Tibial artery (tissue), 4 donors: Measurements from ENCODE around the gene EHD4.

ENCODE experiments used
- DNase-seq, 2 donors: peaks; one replicate each; pipeline ENCODE4 v3.0.0-alpha.2; 2019
- H3K27ac ChIP-seq, 2 donors: fragments of 200-600 bp; sonication (generic) in 1 of 2; 1 replicate in 1 of 2; 2 replicates in 1 of 2; pipeline ENCODE4 v1.5.1; 2018 to 2019; ENCODE audit warnings: mild to moderate bottlenecking in 1 of 2
- H3K27me3 ChIP-seq, 2 donors: fragments of 200-600 bp; sonication (generic) in 1 of 2; one replicate each; pipeline versions ENCODE4 v1.5.1 to v1.6.0; 2016 to 2019
- H3K36me3 ChIP-seq, 3 donors: fragments of 200-600 bp; sonication (generic) in 2 of 3; one replicate each; pipeline ENCODE4 v1.5.1; 2016 to 2019; ENCODE audit warnings: mild to moderate bottlenecking in 2 of 3
- H3K4me1 ChIP-seq, 4 donors: fragments of 200-600 bp; sonication (generic) in 2 of 4; 1 replicate in 3 of 4; 2 replicates in 1 of 4; pipeline ENCODE4 v1.5.1; 2016 to 2019
- H3K4me3 ChIP-seq, 2 donors: fragments of 200-600 bp; sonication (generic) in 1 of 2; 1 replicate in 1 of 2; 2 replicates in 1 of 2; pipeline ENCODE4 v1.5.1; 2018 to 2019; ENCODE audit warnings: mild to moderate bottlenecking in 2 of 2
- H3K9me3 ChIP-seq, 3 donors: fragments of 200-600 bp; sonication (generic) in 1 of 3; one replicate each; pipeline ENCODE4 v1.5.1; 2016 to 2019
- CTCF ChIP-seq, 2 experiments: fragments of 200-600 bp in 1 of 2; fragments of 450-650 bp in 1 of 2; IDR thresholded peaks; one replicate each; pipeline ENCODE4 v1.5.1; 2017 to 2019; ENCODE audit warnings: antibody characterized with exemption in 2 of 2, mild to moderate bottlenecking in 1 of 2, moderate library complexity in 1 of 2
- intact Hi-C: fragments of 100-400 bp; cut with DNase I; formaldehyde crosslinking; loops from one replicate; pipeline ENCODE4 v1.15.0; 2023; ENCODE audit warnings: low total_unique reads

The EHD4 gene

GRCh38 chr15:41950489-41950888 is 21.9 kb downstream of the EHD4 start:
- H3K27me3 ChIP-seq, result no peaks in the 10 kb centered on the region
- peaks cover 0 to 64% (median 44%) of the 10 kb centered on the region in 4 donors for H3K4me1 ChIP-seq
- no peak for TF ChIP-seq CTCF (IDR thresholded peaks at IDR 0.05)
- H3K36me3 ChIP-seq, result peaks cover 7 to 27% (median 9%) of the 10 kb centered on the region in 3 donors
- H3K9me3 ChIP-seq, result no peaks in the 10 kb centered on the region
- H3K4me3 ChIP-seq, result no peak overlapping the region
- peak in 1 of 2 donors; percentile 71 for DNase-seq
- peak overlapping the region; percentile 49 to 66 for H3K27ac ChIP-seq
- intact Hi-C loops, result no loop called here

GRCh38 chr15:41950127-41950483 is 22.3 kb downstream of the EHD4 start:
- peaks cover 0 to 64% (median 44%) of the 10 kb centered on the region in 4 donors for H3K4me1 ChIP-seq
- no peak for DNase-seq
- intact Hi-C loops, result no loop called here
- no peaks in the 10 kb centered on the region for H3K27me3 ChIP-seq
- no peak for TF ChIP-seq CTCF (IDR thresholded peaks at IDR 0.05)
- peaks cover 7 to 27% (median 9%) of the 10 kb centered on the region in 3 donors for H3K36me3 ChIP-seq
- peak overlapping the region; percentile 49 to 66 for H3K27ac ChIP-seq
- H3K9me3 ChIP-seq, result no peaks in the 10 kb centered on the region
- no peak overlapping the region for H3K4me3 ChIP-seq

- H3K4me3 ChIP-seq, result no peak overlapping the region
- H3K9me3 ChIP-seq, result no peaks in the 10 kb centered on the region
- peak overlapping the region; percentile 49 to 66 for H3K27ac ChIP-seq
- TF ChIP-seq CTCF (IDR thresholded peaks at IDR 0.05), result no peak
- intact Hi-C loops, result no loop called here
- H3K36me3 ChIP-seq, result peaks cover 7 to 27% (median 9%) of the 10 kb centered on the region in 3 donors
- no peaks in the 10 kb centered on the region for H3K27me3 ChIP-seq
- no peak for DNase-seq
- peaks cover 0 to 68% (median 49%) of the 10 kb centered on the region in 4 donors for H3K4me1 ChIP-seq
Observed at GRCh38 chr15:41949401-41950126, 22.8 kb downstream of the EHD4 start.

DNA sequence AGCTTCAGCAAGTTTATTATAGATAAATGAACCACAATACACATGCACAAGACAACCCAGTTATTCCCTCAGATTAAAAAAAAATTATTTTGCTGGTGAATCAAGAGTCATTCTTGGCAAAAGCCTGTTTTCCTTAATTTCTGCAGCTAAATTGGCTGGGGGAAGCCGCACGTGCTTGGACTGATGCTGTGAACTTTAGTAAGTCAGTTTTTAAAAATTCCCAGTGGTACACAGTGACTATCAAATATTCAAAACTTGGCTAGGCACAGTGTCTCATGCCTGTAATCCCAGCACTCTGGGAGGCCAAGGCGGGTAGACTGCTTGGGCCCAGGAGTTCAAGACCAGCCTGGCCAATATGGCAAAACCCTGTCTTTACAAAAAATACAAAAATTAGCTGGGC is 23.9 kb downstream of the EHD4 start:
- Histone ChIP-seq H3K27ac (peak overlapping the region; percentile 49 to 66), H3K36me3 (peaks cover 6 to 20% (median 7%) of the 10 kb centered on the region in 3 donors), H3K4me3 (no peak overlapping the region), H3K27me3 (no peaks in the 10 kb centered on the region), H3K9me3 (no peaks in the 10 kb centered on the region), H3K4me1 (peaks cover 0 to 79% (median 59%) of the 10 kb centered on the region in 4 donors)
- peak; percentile 84 to 85 for DNase-seq
- TF ChIP-seq CTCF (IDR thresholded peaks at IDR 0.05), result no peak
- intact Hi-C loops, result no loop called here

DNA sequence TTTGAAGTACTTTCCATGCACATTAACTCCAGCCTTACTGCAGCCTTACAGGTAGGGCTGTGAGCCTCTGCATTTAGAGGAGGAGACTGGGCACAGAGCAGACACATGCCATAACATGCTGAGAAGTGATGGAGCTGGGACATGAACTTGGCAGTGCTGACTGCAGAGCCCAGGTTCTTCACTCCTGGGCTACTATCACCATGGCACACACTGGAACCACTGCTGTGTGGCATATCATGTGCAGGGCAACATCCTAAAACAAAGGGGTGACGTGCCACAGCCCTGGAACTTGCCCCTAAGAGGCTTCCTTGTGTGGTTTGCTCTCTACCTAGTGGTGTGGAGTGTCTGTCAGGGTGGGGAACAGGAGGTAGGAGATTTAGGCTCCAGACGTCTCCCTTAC is 25.4 kb downstream of the EHD4 start:
- TF ChIP-seq CTCF (IDR thresholded peaks at IDR 0.05), result no peak
- H3K4me1 ChIP-seq, result peaks cover 0 to 81% (median 58%) of the 10 kb centered on the region in 4 donors
- intact Hi-C loops, result no loop called here
- H3K4me3 ChIP-seq, result no peak overlapping the region
- DNase-seq, result no peak
- peaks cover 0 to 12% (median 0%) of the 10 kb centered on the region in 3 donors for H3K36me3 ChIP-seq
- peak overlapping the region in 1 of 2 donors; percentile 28 for H3K27ac ChIP-seq
- H3K27me3 ChIP-seq, result no peaks in the 10 kb centered on the region
- no peaks in the 10 kb centered on the region for H3K9me3 ChIP-seq
